ENCODE data around the gene PPP1R9B. TPM values are rescaled to one million over a fixed set of nuclear protein-coding genes. Genes with fewer than 3 reads are reported as not detected.

The PPP1R9B gene
- total RNA-seq, 3 donors from 2014 or later (not counting 1 experiment from before 2014, with no cell fraction given): 124 to 162 (median 135) TPM

DNA sequence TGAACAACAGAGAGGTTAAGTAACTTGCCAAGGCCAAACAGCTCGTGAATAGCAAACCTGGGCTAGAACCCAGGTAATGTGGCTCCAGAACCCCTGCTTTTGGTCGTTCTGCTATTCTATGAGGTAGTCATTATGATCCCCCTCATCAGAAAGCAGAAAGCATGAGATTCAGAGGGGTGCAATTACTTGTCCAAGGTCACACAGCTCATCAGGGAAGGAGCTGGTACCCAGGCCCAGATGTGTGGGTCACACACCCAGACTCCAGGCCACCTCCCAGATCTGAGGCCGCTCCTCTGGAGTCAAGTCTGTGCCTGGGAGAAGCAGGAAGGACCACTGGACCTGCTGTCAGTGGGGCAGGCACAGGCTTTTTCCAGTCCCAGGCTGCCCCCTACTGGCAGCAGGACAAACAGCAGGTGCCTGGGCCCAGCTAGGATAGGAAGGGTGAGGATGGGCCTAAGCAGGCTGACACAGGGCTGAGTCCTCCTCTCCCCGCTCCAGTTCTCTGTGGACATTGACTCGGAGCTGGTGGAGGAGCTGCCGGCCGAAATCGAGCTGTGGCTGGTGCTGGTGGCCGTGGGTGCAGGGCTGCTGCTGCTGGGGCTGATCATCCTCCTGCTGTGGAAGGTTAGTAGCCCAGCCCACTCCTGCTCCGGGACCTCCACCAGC lies 63.1 kb downstream of the PPP1R9B start:
- 46% methylated on average over 10 of the region's 10 CpGs for WGBS (ENCODE audit: insufficient coverage)
- ATAC-seq (peak; percentile 82 to 94 (median 93)), DNase-seq (peak; percentile 75 to 83)
- TF ChIP-seq, protein P1, sequence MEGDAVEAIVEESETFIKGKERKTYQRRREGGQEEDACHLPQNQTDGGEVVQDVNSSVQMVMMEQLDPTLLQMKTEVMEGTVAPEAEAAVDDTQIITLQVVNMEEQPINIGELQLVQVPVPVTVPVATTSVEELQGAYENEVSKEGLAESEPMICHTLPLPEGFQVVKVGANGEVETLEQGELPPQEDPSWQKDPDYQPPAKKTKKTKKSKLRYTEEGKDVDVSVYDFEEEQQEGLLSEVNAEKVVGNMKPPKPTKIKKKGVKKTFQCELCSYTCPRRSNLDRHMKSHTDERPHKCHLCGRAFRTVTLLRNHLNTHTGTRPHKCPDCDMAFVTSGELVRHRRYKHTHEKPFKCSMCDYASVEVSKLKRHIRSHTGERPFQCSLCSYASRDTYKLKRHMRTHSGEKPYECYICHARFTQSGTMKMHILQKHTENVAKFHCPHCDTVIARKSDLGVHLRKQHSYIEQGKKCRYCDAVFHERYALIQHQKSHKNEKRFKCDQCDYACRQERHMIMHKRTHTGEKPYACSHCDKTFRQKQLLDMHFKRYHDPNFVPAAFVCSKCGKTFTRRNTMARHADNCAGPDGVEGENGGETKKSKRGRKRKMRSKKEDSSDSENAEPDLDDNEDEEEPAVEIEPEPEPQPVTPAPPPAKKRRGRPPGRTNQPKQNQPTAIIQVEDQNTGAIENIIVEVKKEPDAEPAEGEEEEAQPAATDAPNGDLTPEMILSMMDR (IDR thresholded peaks at IDR 0.05): peak; percentile 98
- Histone ChIP-seq H3K9me3 (ENCODE audit: control insufficient read depth, insufficient read depth, low read length) (no peaks in the 10 kb centered on the region), H3K36me3 (ENCODE audit: control insufficient read depth, insufficient read depth, low read length) (no peaks in the 10 kb centered on the region), H3K4me1 (ENCODE audit: control insufficient read depth, insufficient read depth, low read length) (no peaks in the 10 kb centered on the region), H3K27me3 (ENCODE audit: control insufficient read depth, insufficient read depth, low read length) (no peaks in the 10 kb centered on the region), H3K27ac (ENCODE audit: low read length) (no peak overlapping the region), H3K4me3 (ENCODE audit: low read length) (no peak overlapping the region)
- no peaks in the 10 kb centered on the region for H3K36me3 Mint-ChIP-seq
- H3K27me3 Mint-ChIP-seq (ENCODE audit: low read depth in 2 of 2): peaks cover 0 to 4% of the 10 kb centered on the region in 2 donors
- no peaks in the 10 kb centered on the region for H3K4me1 Mint-ChIP-seq
- H3K9me3 Mint-ChIP-seq: no peaks in the 10 kb centered on the region
- intact Hi-C loops (cut with micrococcal nuclease): loop anchor here (1.0 to 2.0 kb wide), 2 partner anchors 61 to 515 kb away; no protein-coding TSS in a partner anchor
- H3K27ac Mint-ChIP-seq: no peak overlapping the region
- H3K4me3 Mint-ChIP-seq: no peak overlapping the region

Other genes with a start within 250 kb of the PPP1R9B start
- gene DLX4, start 181.5 kb downstream of the PPP1R9B start, total RNA-seq: 1 to 10 TPM in 1 of 3 donors, under 1 TPM in 1, not detected in 1; 0.35 to 1.1 TPM
- not detected for gene DLX3, start 155.5 kb downstream of the PPP1R9B start, total RNA-seq
- 1 to 10 TPM in 2 of 3 donors, under 1 TPM in 1; 0.47 to 2.8 (median 1.4) TPM for gene ITGA3, start 94.6 kb downstream of the PPP1R9B start, total RNA-seq
- gene PDK2, start 55.3 kb downstream of the PPP1R9B start, total RNA-seq: 10 to 100 TPM; 23.2 to 32.9 (median 23.6) TPM
- gene SAMD14, start 20.5 kb downstream of the PPP1R9B start, total RNA-seq: 1 to 10 TPM; 1.1 to 2.1 (median 1.5) TPM
- not detected for gene SGCA, start 15.3 kb upstream of the PPP1R9B start, total RNA-seq
- 1 to 10 TPM; 2.3 to 7.5 (median 2.6) TPM for gene COL1A1, start 51.0 kb upstream of the PPP1R9B start, total RNA-seq
- gene TMEM92, start 123.8 kb upstream of the PPP1R9B start, total RNA-seq: not detected
- gene XYLT2, start 195.4 kb upstream of the PPP1R9B start, total RNA-seq: 10 to 100 TPM; 16.3 to 25.4 (median 18.6) TPM
- 10 to 100 TPM; 16.4 to 36.6 (median 31.3) TPM for gene MRPL27, start 222.5 kb upstream of the PPP1R9B start, total RNA-seq
- 1 to 10 TPM; 2.4 to 3.2 (median 2.9) TPM for gene EME1, start 222.6 kb upstream of the PPP1R9B start, total RNA-seq
- gene LRRC59, start 246.8 kb upstream of the PPP1R9B start, total RNA-seq: 10 to 100 TPM; 55.6 to 62.7 (median 56.0) TPM